HG02840 (cell line): ENCODE results near the gene UST.
"Not testable (repeated sequence)": the region's sequence is repeated elsewhere in the genome, so short reads cannot be mapped to it uniquely, and the experiment has no call there.

ENCODE experiments used
- ATAC-seq: cut with Tn5 transposase; IDR thresholded peaks from one replicate; pipeline ENCODE4 v1.9.1; 2021; ENCODE audit warnings: mild to moderate bottlenecking, moderate library complexity, moderate number of reproducible peaks; ENCODE audit not compliant: unreplicated experiment, low FRiP score

Gene UST

GRCh38 chr6:149025061-149025460, 278.2 kb downstream of the UST start:
- ATAC-seq = no peak

DNA sequence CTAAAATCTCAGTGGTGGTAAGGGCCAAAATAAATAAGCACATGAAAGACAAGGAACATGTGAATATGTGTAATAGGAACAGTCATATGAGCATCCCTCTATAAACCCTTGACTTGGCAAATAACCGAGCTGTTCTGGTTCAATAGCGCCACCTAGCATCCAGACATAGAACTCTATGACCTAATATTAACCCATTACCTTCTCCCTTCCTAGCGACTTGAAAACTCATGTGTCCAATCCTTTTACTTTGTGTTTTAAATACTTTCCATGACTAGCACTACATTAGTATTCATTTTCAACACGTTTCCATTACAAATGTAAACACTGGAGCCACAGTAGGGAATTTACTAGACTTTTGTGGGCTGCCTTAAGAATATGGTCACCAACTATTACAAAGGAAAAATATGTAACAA, 279.7 kb downstream of the UST start:
- ATAC-seq = no peak

- ATAC-seq = no peak
These were observed 280.7 kb downstream of the UST start for GRCh38 chr6:149027484-149027883.

DNA sequence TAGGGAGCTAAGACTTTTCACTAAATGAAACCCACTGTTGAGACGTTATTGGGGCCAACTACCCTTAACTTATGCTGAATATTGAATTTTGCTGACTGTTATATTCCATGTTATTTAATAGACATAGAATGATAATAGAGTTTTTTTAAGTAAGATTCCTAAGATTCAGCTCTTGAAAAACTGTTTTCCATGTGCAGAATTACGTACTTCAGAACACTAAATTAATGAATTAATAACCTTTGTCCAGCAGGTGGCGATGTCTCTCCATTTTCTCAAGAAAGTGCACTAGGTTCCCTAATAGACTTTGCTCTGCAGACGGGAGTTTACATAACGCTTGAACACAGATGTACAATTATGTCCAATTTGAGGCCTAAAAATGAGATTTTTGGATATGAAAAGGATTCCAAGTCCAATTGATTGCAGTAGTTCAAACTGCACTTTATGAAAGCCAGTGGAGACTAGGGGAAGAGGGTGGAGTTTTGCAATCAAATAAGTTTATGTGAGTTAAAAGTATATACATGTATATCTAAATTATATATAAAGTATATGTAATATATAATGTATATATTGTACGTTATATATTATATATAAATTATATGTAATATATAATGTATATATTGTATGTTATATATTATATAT, 282.1 kb downstream of the UST start:
- ATAC-seq = no peak

GRCh38 chr6:149031201-149031858, 284.5 kb downstream of the UST start:
- no peak for ATAC-seq

DNA sequence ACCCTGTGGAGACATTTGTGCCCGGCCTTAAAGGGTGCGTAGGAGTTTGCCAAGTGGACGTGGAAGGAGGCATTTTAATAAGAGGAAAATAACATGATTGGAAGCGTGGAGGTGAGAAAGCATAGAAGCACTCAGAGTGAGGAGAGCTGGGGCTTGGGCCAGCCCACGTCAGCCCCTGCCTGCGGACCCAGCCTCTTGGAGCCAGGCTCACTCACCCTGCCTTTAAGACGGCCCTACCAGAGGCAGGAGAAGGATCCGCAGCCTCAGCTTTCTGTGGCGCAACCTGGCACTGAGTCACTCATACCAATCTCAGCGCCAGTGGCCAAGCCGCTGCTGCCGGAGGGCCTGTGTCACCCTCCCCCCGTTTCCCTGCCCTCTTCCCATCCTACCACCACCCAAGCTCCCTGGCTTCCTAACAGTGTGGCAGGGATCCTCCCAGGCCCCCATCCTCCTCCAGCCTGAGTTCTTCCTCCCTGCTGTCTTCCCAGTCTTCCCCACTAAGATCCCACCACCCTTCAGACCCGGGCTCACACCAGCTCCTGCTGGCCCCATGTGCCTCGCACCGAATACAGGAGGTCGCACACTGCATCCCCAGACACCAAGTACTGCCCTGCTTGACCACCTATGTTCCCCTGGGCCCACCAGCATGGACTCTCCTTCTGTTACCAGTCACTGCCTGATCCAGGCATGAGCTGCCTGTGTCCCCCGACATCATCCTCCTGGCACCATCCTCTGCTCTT, 285.2 kb downstream of the UST start:
- ATAC-seq = peak; percentile 6

- ATAC-seq = peak; percentile 80
These were observed 286.0 kb downstream of the UST start for GRCh38 chr6:149032599-149033405.

DNA sequence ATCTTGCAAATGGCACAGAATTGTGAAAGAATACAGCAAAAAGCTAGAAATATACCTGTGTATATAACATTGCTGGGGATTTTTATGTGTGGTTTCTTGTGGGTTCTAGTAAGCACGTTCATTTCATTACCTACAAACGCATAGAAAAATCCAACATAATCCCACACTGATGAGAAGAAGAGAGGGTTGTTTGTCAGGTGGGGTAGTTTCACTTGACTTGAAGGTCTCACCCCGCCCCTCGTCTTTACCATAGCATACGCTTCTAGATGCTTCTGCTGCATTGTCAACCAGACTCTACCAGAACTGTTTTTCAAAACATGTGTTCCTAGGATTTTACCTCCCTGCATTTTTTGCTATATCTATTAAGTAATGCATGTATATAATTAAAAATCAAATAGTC, 286.6 kb downstream of the UST start:
- ATAC-seq = peak; percentile 27

GRCh38 chr6:149035766-149036165, 288.9 kb downstream of the UST start:
- no peak for ATAC-seq

DNA sequence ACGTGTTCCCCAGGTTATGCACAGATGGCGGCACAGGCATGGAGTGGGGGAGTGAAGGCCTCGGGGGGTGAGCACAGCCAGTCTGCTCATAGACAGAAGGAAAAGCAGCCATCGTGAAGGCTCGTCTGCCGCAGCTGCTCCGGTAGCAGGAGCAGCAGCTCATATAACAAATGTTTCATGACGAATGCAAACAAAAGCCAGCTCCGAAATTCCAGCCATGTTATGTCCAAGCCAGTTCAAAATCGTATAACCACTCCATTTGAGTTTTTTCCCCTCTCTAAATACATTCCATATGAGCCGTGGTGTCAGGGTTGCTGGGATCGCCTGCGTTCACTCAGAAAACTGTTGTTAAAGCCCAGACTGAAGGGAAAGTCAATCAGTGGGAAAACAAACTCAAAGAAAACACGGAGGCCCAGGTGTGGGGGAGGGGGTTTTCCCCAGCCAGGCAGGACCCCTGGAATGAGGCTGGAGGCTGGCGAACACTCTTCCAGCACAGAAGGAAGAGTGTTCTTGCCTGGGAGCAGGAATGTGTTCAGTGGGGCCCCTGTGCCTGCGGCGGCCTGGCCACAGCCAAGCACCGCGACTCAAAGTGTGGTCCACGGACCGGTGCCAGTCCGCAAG, 290.3 kb downstream of the UST start:
- no peak for ATAC-seq

DNA sequence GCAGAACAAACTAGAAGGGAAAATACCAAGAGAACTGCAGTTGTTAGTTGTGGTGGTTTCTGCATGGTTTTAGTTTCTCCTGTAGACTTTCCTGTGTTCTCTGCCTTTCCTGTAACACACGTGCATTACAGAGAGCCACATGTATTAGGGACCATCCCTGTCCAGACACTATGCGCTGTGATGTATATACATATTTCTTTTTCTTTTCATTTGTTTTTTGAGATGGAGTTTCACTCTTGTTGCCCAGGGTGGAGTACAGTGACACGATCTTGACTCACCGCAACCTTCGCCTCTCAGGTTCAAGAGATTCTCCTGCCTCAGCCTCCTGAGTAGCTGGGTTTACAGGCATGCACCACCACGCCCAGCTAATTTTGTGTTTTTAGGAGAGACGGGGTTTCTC, 292.2 kb downstream of the UST start:
- not testable (repeated sequence) for ATAC-seq

DNA sequence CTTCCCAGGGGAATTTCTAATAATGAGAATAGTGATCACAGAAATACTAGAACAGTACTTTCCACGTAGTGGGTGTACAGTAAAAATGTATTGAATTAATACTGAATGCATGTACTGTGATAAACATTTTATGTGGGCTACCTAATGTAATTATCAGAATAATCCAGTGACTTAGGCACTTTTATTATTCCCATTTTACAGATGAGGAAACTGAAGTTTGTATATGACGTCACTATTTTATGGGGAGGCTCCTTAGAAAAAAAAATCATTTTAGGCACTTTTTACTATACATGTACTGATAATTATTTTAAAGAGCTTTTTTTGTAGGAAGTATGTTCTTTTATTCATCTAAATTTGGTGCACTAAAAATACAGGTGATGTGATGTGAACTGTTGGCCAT, 295.1 kb downstream of the UST start:
- no peak for ATAC-seq

DNA sequence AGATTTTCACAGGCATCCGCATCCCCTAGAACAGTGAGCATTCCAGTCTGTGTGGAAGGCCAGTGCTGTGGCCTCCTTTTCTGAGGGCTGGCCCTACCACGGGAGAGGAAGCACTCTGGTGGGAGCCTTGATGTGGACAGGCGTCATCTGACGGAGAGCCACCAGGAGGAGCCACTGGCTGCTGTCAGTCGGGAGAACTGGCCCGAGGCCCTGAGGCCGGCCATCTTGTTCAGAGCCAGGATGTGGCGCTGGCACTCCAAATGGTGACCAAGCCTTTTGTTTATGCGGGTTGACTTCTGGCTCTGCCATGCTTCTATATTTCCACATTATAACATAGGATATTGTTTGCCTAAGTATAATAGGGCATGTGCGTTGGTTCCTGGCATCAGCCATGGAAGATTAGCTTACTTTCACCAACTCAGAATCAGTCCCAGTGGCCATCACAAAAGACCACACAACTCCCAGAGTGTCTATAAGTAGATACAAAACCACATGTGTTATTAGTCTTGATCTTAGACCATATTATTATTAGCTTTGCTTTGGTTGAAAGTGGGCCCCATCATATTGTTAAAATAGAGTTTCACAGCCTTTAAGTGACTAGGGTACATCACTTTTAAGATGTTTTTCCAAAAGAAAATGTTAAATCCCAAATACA, 296.8 kb downstream of the UST start:
- no peak for ATAC-seq

- ATAC-seq = no peak
These were observed 297.7 kb downstream of the UST start for GRCh38 chr6:149044528-149044927.

GRCh38 chr6:149045404-149045803, 298.6 kb downstream of the UST start:
- ATAC-seq = no peak

DNA sequence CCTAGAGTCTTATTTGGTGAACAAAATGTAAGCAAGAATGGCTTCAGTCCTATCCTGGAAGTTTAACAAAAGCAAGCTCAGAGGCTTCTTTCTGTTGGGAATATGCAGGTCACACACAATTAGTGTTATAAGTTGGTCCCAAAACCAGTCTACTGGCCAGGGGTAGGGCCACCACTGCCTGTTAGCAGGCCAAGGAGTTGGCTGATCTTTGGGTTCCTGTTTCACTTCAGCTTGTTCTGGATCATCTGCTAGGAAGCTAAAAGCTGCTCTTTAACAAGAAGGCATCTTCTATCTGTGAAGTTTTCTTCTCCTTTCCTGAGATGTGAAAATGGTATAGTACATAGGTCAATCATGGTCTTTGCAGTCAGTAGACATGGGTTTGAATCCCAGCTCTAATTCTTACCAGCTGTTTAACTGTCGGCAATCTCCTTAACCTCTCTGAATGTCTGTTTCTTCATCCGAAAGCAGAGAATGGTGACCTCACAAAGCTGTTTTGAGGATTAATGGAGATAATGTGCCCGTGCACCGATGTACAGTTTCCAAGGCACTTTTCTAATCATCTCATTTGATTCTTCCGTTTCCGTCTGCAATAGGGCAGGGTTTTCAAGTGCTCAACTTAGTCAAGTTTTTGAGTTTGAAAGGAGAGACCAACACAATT, 299.5 kb downstream of the UST start:
- ATAC-seq = no peak

GRCh38 chr6:149046822-149047246, 300.0 kb downstream of the UST start:
- ATAC-seq = peak; percentile 60

DNA sequence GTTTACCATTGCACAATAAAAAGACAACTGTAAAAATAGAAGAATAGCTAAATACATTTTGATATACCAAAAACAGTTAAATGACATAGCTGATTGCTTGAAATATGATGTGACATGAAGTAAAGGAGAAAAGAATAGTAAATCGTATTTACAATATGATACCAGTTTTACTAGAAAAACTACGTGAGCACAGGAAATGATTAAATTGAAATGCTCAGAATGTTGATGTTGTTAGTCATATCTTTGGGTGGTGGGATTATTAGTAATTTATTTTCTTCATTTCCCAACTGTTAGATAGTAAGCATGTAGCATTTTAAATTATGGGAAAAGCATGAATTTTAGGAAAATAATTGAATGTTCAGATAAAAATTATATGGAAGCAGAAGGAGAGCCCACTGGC, 302.4 kb downstream of the UST start:
- no peak for ATAC-seq

GRCh38 chr6:149050160-149050559, 303.3 kb downstream of the UST start:
- ATAC-seq = no peak
